Osteocyte (in vitro differentiated cells): ENCODE results near the gene TENT5C. TPM values are rescaled to one million over a fixed set of nuclear protein-coding genes. Genes with fewer than 3 reads are reported as not detected.

Experiments
- DNase-seq: peaks from one replicate; pipeline ENCODE4 v3.0.0; 2021; ENCODE audit warnings: mixed read lengths; ENCODE audit not compliant: unreplicated experiment; ENCODE audit errors: extremely low spot score
- H3K27ac Mint-ChIP-seq: one replicate; pipeline ENCODE4 v1.8.0; 2021; ENCODE audit warnings: mild to moderate bottlenecking, mixed read lengths; ENCODE audit not compliant: unreplicated experiment
- H3K27me3 Mint-ChIP-seq: one replicate; pipeline ENCODE4 v1.8.0; 2021; ENCODE audit warnings: mixed read lengths; ENCODE audit not compliant: unreplicated experiment
- H3K36me3 Mint-ChIP-seq: one replicate; pipeline ENCODE4 v1.8.0; 2021; ENCODE audit warnings: mixed read lengths; ENCODE audit not compliant: unreplicated experiment
- H3K4me1 Mint-ChIP-seq: one replicate; pipeline ENCODE4 v1.8.0; 2021; ENCODE audit warnings: mixed read lengths; ENCODE audit not compliant: unreplicated experiment
- H3K4me3 Mint-ChIP-seq: one replicate; pipeline ENCODE4 v1.8.0; 2021; ENCODE audit warnings: mild to moderate bottlenecking, moderate library complexity, mixed read lengths; ENCODE audit not compliant: unreplicated experiment
- H3K9me3 Mint-ChIP-seq: one replicate; pipeline ENCODE4 v1.8.0; 2021; ENCODE audit warnings: mixed read lengths; ENCODE audit not compliant: unreplicated experiment
- CTCF ChIP-seq: fragments of 200-600 bp; sonication (generic); IDR thresholded peaks from 2 replicates; pipeline ENCODE4 v1.5.0; 2021; ENCODE audit warnings: antibody characterized with exemption, mild to moderate bottlenecking, moderate library complexity
- total RNA-seq: library from RNA; stranded (reverse); gene quantifications from 2 replicates; pipeline ENCODE4 v1.2.1, GENCODE V29; 2021

Gene TENT5C
- total RNA-seq, 1 donor from 2014 or later: 0.08 TPM

GRCh38 chr1:117586337-117586736 is 19.5 kb upstream of the TENT5C start:
- H3K27ac Mint-ChIP-seq: no peak overlapping the region
- H3K4me1 Mint-ChIP-seq: peaks cover 11% of the 10 kb centered on the region
- no peaks in the 10 kb centered on the region for H3K9me3 Mint-ChIP-seq
- no peaks in the 10 kb centered on the region for H3K27me3 Mint-ChIP-seq
- TF ChIP-seq CTCF: no peak
- H3K4me3 Mint-ChIP-seq: no peak overlapping the region
- no peak for DNase-seq
- no peaks in the 10 kb centered on the region for H3K36me3 Mint-ChIP-seq

GRCh38 chr1:117586747-117587498 is 18.9 kb upstream of the TENT5C start:
- H3K36me3 Mint-ChIP-seq: no peaks in the 10 kb centered on the region
- no peak overlapping the region for H3K4me3 Mint-ChIP-seq
- TF ChIP-seq CTCF: no peak
- no peaks in the 10 kb centered on the region for H3K27me3 Mint-ChIP-seq
- peaks cover 11% of the 10 kb centered on the region for H3K4me1 Mint-ChIP-seq
- no peak for DNase-seq
- H3K9me3 Mint-ChIP-seq: no peaks in the 10 kb centered on the region
- H3K27ac Mint-ChIP-seq: no peak overlapping the region

- Mint-ChIP-seq H3K27me3 (no peaks in the 10 kb centered on the region), H3K4me3 (no peak overlapping the region), H3K9me3 (no peaks in the 10 kb centered on the region), H3K36me3 (no peaks in the 10 kb centered on the region), H3K27ac (no peak overlapping the region), H3K4me1 (peaks cover 11% of the 10 kb centered on the region)
- TF ChIP-seq CTCF: no peak
- no peak for DNase-seq
These were observed 18.1 kb upstream of the TENT5C start for GRCh38 chr1:117587499-117588356.

GRCh38 chr1:117589544-117589943 is 16.3 kb upstream of the TENT5C start:
- Mint-ChIP-seq H3K36me3 (no peaks in the 10 kb centered on the region), H3K9me3 (no peaks in the 10 kb centered on the region), H3K4me1 (peaks cover 11% of the 10 kb centered on the region), H3K4me3 (no peak overlapping the region), H3K27me3 (no peaks in the 10 kb centered on the region), H3K27ac (no peak overlapping the region)
- no peak for DNase-seq
- no peak for TF ChIP-seq CTCF
